ENCODE results near the gene CNTN4.

DNA sequence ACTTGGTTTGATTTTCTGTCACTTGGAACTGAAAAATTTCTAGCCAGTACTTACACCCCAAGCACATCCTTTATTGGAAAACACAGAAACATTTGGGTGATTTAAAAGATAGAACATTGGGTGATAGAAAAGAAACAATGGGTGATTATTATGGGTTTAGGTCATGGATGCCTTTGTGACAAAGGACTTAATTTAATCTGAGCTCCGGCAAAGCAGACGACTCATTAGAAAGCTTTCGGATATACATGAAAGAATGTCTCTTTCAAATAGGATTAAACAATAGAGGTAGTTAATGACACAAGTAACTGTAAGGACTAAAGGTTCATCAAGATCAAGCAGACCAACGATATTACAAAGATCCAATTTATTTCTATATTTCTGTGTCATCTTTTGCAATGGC is 37.3 kb upstream of the CNTN4 start:
- TF ChIP-seq, protein P1, sequence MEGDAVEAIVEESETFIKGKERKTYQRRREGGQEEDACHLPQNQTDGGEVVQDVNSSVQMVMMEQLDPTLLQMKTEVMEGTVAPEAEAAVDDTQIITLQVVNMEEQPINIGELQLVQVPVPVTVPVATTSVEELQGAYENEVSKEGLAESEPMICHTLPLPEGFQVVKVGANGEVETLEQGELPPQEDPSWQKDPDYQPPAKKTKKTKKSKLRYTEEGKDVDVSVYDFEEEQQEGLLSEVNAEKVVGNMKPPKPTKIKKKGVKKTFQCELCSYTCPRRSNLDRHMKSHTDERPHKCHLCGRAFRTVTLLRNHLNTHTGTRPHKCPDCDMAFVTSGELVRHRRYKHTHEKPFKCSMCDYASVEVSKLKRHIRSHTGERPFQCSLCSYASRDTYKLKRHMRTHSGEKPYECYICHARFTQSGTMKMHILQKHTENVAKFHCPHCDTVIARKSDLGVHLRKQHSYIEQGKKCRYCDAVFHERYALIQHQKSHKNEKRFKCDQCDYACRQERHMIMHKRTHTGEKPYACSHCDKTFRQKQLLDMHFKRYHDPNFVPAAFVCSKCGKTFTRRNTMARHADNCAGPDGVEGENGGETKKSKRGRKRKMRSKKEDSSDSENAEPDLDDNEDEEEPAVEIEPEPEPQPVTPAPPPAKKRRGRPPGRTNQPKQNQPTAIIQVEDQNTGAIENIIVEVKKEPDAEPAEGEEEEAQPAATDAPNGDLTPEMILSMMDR (IDR thresholded peaks at IDR 0.05; ENCODE audit: insufficient read depth, low read length), result no peak
- TF ChIP-seq GABPA (IDR thresholded peaks at IDR 0.05; ENCODE audit: low read depth), result no peak
